Posterior vena cava (tissue), 2 donors: Measurements from ENCODE around the gene PARL. TPM values are rescaled to one million over a fixed set of nuclear protein-coding genes. Genes with fewer than 3 reads are reported as not detected.
"Not testable (repeated sequence)": the region's sequence is repeated elsewhere in the genome, so short reads cannot be mapped to it uniquely, and the experiment has no call there.

ENCODE experiments used
- DNase-seq: peaks from one replicate; pipeline ENCODE4 v3.0.0-alpha.2; 2020; ENCODE audit warnings: low spot score
- intact Hi-C, 2 donors: fragments of 100-400 bp; cut with DNase I; formaldehyde crosslinking; loops; one replicate each; pipeline versions ENCODE4 v1.14.1 to v1.14.2; 2022 to 2023
- total RNA-seq, 2 donors: library from RNA; stranded (reverse); fragmentation: NEBNext Ultra II Directional; extraction: Animal tissue kit (Norgen Biotek cat#: 25700); gene quantifications; one replicate each; pipeline ENCODE4 v1.2.1, GENCODE V29; 2021
- donor health status: DM: yes; HTN: yes; CAD: no.
- donor health status: DM: yes; HTN: yes; CAD: no.

PARL gene
- total RNA-seq, 2 donors from 2014 or later: 57.8 to 60.7 TPM

DNA sequence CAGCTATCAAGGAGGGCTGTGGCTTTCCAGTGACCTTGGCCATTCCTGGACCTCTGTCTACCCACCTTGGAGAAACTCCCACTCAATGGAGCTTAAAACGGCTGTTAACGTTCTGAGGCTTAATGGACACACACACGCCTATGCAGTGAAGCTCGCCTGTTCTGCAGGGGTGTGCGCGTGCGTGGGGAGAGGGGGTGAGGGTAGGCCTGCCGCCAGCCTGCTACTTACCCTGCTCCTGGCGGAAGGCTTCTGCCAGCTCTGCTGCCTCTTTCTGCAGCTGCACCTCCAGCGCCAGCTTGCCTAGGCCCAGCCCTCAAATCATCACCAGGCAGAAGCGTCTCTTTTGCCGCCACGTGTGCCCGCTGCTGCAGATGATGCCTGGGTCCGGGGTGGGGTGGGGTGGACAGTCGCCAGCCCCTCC, 23.2 kb upstream of the PARL start:
- DNase-seq: no peak
- intact Hi-C loops: no loop called here

DNA sequence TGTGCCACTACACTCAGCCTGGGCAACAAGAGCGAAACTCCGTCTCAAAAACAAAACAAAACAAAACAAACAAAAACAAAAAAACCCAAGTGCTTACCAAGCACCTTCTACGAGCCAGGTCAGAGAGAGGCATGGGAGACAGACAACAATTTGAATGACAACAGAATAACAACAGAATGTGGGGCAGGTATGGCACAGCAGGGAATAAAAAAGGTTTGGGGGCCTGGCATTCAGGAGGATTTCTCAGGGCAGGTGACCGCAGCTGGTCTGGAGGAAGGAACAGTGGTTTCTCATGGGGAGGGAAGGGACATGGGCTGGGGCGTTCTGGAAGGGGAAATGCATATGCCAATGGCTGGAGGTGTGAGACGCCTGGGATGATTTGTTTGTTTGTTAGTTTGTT, 22.5 kb upstream of the PARL start:
- intact Hi-C loops: no loop called here
- no peak for DNase-seq

DNA sequence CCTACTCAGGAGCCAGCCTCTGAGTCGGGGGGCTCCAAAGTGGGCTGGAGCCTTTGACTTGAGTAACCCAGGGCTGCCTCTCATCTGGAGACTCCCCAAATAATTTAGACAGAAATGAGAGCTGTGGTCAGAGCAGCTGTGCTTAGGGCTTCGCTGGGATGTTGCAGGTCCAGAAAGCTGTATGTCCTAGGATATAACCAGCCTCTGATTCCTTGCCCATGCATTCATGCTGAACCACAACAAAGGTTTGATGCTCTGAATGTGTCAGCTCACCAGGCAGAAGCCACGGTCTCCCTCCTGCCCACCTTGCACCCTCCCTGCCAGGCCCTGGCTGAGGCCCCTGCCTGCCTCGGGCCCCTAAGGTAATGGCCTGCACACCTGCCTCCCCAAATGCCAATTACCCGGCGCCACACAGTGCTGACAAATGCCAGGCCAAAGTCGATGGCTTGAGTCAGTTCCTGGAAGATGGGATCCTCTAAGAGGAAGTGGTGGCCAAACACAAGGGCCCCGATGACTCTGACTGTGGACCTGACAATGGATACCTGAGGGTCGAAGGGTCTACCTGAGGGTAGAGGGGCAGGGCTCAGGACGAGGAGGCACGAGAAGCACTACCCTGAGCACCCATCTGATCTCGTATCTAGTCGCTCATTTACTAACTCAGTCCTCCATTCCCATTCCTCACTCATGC, 21.7 kb upstream of the PARL start:
- no peak for DNase-seq
- intact Hi-C loops: no loop called here

DNA sequence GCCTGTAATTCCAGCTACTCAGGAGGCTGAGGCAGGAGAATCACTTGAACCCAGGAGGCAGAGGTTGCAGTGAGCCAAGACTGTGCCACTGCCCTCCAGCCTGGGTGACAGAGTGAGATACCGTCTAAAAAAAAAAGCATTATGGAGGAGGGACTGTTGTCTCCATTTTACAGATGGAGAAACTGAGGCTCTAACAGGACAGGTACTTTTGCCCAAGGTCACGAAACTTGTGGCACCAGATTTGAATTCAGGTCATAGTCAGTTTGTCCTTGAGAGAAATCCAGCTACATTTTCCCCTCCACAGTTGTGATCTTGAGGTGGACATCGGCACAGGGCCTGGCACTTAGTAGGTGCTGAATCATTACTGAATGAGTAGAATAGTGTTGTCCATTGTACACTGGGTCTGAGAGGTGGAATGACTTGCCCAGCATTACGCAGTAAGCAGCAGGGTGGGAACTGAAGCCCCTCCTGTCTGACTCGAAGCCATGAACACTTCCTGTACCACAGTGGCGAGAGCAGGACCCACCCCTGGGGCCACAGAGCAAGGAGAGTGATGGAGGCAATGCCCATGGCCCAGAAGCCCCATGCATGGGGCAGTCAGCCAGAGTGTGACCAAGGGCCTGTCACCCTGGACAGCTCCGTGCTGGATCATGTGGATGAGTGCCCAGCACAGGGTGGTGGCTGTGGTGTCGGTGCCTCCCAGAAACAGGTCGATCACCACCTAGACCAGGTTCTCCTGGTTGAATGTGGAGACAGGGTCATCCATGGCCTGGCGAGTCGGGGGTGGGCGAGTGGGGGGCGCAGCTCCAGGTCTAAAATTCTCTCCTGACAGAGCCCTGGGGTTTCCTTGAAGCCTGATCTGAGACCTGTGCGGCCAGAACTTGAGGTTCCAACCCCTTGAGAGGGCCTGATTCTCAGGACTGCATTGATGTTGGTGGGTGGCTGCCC, 20.4 kb upstream of the PARL start:
- intact Hi-C loops: no loop called here
- DNase-seq: no peak

DNA sequence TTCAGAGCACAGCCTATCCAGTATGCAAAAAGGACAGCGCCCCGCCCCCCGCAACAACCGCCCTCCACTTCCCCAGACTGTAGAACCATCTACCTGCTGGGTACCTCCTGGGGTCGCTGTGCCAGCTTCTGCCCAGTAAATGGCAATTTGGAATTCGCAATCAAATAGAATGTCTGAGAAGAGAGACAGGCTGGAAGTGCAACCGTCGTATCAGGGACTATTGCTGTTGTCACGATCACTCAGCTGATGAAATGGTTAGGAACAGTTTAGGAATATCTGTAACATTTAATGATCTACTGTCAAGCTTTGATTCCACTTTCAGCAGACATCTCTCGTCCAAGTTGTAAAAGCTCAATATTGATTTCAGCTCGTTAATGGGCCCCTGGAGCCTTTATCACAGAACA, 13.3 kb upstream of the PARL start:
- intact Hi-C loops: no loop called here
- DNase-seq: no peak

DNA sequence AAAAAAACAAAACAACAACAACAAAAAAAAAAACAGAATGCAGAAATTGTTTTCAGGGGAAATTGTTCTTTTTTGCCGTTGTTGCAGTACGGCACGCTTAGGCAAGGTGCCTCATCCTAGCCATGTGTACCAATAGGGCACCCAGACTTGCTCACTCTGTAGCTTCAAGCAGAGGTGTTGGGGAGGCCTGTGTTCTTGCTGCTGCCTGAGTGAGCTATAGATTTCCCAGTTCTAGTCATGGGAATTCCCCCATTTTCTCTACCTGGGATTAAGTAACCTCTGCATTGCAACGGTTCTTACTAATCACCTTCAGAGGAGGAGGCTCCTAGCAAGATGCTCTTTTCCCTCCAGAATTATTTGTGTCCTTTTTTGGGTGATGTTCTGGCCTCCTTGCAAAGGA, 12.9 kb upstream of the PARL start:
- DNase-seq: no peak
- intact Hi-C loops: no loop called here

DNA sequence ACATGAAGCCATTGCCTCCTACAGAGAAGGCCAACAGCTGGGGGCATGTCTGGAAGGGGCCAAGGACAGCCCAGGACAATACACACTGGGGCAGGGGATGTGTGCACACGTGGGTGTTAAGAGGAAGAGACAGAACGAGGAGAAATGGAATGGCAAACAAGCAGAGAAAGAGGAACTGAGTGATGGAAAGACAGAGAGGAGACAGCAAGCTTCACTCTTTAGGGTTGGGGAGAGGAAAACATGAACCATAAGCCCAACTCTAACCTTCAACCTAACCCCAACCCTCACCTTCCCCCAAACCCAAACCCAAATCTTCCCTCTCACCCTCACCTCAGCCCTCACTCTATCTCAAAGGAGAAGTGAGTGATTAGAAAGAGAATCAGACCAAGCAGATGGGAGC, 11.9 kb upstream of the PARL start:
- DNase-seq: no peak
- intact Hi-C loops: no loop called here

DNA sequence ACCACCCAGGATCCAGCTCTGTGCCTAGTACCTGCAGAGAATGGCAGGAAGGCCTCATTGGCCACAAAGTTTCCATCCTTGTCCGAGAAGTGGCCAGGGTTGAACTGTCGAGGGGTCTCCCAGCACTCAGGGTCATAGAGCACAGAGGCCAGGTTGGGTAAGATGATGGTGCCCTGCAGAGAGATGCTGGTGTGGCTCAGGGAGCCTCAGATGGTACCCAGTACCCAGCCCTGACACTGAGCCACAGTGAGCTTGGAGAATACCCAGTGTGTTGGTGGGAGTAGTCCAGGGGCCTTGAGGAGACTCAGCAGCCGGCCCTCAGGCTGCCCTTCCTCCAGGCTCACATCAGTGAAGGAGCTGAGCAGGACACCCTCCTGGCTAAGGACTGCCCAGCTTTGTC, 11.5 kb upstream of the PARL start:
- intact Hi-C loops: no loop called here
- no peak for DNase-seq

DNA sequence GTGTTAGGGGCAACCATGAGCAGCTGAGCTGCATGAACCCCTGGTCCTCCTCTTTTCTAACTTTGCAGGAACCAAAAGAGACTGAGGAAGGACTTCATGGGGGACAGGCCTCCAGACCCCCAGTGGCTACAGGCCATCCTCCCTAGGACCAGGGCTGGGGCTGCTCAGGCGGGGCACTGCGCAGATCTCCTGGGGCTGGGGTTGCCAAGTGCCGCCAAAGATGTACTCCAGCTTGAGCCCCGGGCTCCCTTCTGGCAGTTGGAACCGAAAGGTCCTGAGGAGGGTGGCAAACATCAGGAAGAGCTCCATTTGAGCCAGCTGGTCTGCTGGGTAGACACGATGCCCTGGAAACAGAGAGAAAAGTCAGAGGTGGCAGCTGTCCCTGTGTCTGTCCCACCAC, 11.1 kb upstream of the PARL start:
- intact Hi-C loops: no loop called here
- DNase-seq: no peak

DNA sequence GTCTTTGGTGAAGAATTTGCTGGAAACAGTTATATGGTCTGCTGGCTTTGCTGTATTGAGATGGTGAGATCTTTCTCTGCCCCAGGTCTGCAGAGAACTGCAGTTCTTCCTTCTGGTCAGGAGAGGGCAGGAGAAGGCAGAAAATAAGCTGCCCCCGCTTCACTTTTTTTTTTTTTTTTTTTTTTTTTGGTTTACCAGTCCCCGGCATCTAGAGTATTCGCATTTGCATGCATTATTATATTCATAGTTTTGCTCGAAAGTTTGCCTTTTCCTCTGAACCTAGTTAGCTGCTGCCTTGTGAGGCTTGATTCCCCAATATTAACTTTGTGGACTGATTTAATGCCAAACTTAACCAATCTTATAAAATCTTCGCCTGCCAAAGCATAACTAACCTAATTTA, 10.6 kb upstream of the PARL start:
- no peak for DNase-seq
- intact Hi-C loops: no loop called here

DNA sequence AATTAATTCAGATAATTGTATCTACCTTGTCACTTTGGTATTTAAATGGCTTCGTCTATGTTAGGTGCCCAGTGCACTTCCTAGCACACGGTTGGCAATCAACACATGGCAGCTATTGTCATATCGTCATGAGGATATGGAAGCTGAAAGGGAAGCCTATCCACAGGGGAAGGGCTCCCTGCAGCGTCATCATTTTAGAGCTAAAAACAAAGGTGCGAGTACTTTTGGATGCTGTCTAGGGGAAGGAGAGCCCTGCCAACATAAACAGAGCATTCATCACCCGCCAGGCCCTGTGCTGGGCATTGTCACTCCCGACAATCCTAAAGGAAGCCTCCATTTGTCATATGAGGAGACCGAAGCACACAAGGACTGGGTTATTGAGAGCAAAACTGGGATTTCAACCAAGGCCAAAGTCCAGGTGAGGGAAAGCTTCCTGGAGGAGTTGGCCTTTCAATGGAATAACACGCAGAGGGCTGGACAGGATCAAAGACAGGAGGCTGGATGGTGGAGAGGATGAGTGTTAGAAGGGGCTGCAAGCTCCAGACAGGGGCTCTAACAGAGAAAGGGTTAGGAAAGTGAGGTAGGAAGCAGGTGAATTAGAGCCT, 8.0 kb upstream of the PARL start:
- intact Hi-C loops: no loop called here
- DNase-seq: no peak

DNA sequence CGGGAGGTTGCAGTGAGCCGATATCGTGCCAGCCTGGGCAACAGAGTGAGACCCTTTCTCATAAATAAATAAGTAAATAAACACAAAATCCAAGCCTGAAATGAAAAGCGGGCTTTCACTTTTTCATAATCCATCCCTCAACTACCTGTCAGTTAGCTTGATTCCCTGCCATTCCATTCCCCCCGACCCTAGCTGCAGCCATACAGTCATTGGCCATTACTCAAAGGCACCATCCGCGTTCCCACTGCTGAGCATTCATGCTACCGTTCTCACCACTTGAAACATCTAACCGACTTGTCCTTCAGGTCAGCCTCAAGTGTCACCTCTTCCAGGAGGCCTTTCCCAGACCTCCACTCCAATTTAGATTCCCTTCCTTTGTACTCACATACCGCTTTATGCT, 1.1 kb upstream of the PARL start:
- intact Hi-C loops: no loop called here
- no peak for DNase-seq

DNA sequence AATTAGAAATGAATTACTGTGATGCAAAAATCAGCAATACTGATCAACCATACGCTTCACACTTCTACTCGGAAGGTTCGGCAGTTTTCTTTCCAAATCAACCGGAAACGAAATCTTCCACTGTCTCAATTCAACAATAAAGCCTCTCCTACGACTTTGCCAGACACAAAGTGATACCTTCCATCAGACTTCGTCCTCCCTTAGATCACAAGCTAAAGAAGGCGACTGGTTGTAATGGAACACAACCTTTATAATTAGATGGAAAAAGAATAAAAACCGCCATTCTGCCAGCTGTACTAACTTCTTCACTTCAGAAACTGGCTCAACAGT, 618 bp downstream of the PARL start:
- intact Hi-C loops: no loop called here
- no peak for DNase-seq

DNA sequence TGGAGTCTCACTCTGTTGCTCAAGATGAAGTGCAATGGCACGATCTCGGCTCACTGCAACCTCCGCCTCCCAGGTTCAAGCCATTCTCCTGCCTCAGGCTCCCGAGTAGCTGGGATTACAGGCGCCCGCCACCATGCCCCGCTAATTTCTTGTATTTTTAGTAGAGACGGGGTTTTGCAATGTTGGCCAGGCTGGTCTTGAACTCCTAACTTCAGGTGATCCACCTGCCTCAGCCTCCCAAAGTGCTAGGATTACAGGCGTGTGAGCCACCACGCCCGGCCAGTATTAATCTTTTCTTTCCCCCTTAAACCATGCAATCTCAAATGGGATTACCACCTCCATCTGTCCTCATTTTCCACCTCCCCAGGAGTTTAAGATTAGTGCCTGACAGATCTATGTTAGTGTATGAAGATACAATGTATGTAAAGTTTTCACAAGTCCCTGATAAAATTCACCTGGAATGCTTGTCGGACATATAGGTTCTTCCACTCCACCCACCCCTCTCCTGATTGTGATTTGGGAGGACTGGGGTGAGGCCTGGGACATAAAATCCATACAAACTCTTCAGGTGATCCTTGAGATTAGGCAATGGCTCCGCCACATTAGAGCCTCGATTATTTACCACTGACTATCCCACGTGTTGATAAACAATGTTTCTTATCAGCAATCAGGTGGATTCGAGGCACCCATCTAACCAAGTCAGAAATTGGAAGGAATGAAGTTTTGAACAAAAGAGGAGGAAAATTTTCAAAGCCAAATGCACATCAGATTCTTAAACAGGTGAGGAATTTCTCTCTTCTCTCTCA, 1.2 kb downstream of the PARL start:
- DNase-seq: no peak
- intact Hi-C loops: no loop called here

DNA sequence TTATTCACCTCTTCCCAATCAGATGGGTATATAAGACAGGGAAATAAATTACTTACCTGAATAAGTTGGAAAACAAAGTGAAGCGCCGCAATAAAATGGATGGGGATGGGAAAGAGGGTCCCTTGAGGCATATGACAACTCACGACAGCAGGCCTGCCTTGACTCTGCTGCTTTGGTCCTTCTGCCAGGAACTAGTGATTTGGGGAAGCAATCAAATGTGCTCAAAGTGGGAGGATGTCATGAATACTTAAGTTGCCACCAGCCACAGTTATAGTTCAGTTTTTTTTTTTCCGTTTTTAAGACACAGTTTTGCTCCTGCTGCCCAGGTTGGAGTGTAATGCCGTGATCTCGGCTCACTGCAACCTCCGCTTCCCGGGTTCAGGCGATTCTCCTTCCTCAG, 4.6 kb downstream of the PARL start:
- DNase-seq: no peak
- intact Hi-C loops: no loop called here

DNA sequence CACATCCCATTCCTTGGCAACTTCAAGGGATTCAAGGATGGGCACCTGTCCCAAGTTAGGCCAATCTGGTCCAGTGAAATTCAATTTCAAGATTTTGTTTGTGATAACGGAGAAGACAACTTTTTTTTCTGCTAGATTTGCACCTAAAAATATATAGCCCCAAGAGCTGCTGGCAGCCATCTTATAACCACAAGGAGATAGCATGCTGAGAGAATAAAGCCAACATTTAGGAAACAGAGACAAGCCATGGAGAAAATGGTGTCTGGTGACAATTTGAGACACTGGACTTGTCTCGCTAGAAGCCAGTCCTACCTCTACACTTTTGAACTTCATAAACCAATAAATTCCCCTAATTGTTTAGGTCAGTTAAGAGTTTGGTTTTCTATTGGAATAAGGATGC, 5.4 kb downstream of the PARL start:
- DNase-seq: no peak
- intact Hi-C loops: no loop called here

DNA sequence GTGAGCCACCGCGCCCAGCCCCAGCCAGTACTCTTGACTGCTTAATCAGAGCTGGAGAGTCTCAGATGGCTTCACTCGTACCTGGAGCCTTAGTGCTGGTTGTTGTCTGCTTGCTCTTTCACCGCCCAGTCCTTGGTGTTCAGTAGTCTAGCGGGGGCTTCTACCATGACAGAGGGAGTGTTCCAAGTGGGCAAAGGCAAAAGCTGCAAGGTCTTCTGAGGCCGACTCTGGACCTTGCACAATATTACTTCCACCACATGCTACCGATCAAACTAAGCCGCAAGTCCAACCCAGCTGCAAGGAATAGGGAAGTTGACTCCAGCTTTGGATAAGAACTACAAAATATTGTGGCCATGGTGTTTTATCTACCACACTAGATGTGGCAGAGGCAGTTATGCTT, 6.6 kb downstream of the PARL start:
- DNase-seq: no peak
- intact Hi-C loops: no loop called here

DNA sequence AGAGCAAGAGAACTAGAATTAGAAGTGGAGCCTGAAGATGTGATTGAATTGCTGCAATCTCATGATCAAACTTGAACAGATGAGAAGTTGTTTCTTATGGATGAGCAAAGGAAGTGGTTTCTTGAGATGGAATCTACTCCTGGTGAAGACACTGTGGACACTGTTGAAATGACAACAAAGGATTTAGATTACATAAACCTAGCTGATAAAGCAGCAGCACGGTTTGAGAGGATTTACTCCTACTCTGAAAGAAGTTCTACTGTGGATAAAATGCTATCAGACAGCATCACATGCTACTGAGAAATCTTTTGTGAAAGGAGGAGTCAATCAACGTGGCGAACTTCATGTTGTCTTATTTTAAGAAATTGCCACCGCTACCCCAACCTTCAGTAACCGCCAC, 7.5 kb downstream of the PARL start:
- intact Hi-C loops, DNase-seq: not testable (repeated sequence)

DNA sequence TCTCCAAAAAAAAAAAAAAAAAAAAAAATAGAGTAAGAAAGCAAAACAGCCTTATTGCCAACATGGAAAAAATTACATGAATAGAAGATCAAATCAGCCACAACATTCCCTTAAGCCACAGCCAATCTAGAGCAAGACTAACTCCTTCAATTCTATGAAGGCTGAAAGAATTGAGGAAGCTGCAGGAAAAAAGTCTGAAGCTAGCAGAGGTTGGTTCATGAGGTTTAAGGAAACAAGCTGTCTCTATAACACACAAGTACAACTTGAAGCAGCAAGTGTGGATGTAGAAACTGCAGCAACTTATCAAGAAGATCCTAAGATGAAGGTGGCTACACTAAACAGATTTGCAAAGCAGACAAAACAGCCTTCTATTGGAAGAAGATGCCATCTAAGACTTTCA, 9.3 kb downstream of the PARL start:
- intact Hi-C loops: no loop called here
- no peak for DNase-seq

DNA sequence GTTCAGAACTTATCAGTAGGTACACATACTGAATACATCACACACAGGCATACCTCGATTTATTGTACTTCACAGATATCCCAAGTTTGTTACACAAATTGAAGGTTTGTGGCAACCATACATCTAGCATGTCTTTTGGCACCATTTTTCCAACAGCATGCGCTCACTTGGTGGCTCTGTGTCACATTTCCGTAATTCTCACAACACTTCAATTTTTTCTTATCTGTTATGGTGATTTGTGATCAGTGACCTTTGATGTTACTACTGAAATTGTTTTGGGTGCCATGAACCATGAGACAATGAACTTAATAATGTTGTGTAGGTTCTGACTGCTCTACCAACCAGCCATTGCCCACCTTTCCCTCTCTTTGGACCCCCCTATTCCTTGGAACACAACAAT, 10.8 kb downstream of the PARL start:
- no peak for DNase-seq
- intact Hi-C loops: no loop called here
